HEK293 (cell line): ENCODE data around the gene EIF1.

Experiments used
- CTCF ChIA-PET: fragments of 350-600 bp; formaldehyde crosslinking; extraction: SDS; loops from one replicate; lab custom pipeline; 2021; ENCODE audit warnings: antibody characterized with exemption; lab: Yijun Ruan, JAX
- POLR2A ChIA-PET: fragments of 300-600 bp; formaldehyde crosslinking; extraction: SDS; loops from one replicate; lab custom pipeline; 2020; ENCODE audit warnings: antibody characterized with exemption, inconsistent platforms; lab: Yijun Ruan, JAX
- H3K27ac ChIP-seq: fragments of 200-500 bp; sonication (Bioruptor generic); 2 replicates; pipeline ENCODE4 v1.5.1; 2014; ENCODE audit warnings: low read depth, low read length, control low read depth, inconsistent platforms; ENCODE audit errors: extremely low read depth
- H3K36me3 ChIP-seq, 2 experiments: fragments of 200-500 bp in 1 of 2; sonication (Bioruptor generic) in 1 of 2; 1 replicate in 1 of 2; 2 replicates in 1 of 2; pipeline ENCODE4 v1.5.1; 2014 to 2017; ENCODE audit warnings: inconsistent platforms in 2 of 2, low read length in 2 of 2; ENCODE audit not compliant: control insufficient read depth in 2 of 2, insufficient read depth in 1 of 2
- H3K4me1 ChIP-seq: fragments of 200-500 bp; sonication (Bioruptor generic); 2 replicates; pipeline ENCODE4 v1.5.1; 2014; ENCODE audit warnings: mild to moderate bottlenecking, low read length, inconsistent platforms; ENCODE audit not compliant: control insufficient read depth, insufficient read depth
- H3K4me3 ChIP-seq: 2 replicates; pipeline ENCODE4 v1.5.1; 2011; ENCODE audit warnings: low read depth, mild to moderate bottlenecking, control low read depth, low read length, moderate library complexity
- H3K9me3 ChIP-seq: fragments of 200-500 bp; sonication (Bioruptor generic); 2 replicates; pipeline ENCODE4 v1.5.1; 2014; ENCODE audit warnings: low read depth, low read length, inconsistent platforms; ENCODE audit not compliant: control insufficient read depth, insufficient read depth
- REST ChIP-seq: fragments of 450-650 bp; formaldehyde crosslinking; IDR thresholded peaks from 2 replicates; pipeline ENCODE4 v1.5.1; 2016; ENCODE audit warnings: missing biosample characterization, missing genetic modification characterization
- SCRT1 ChIP-seq: fragments of 450-650 bp; formaldehyde crosslinking; IDR thresholded peaks from 2 replicates; pipeline ENCODE4 v1.5.1; 2016; ENCODE audit warnings: missing biosample characterization, missing genetic modification characterization, borderline replicate concordance
- YY2 ChIP-seq: fragments of 450-650 bp; formaldehyde crosslinking; IDR thresholded peaks from 2 replicates; pipeline ENCODE4 v1.5.1; 2016; ENCODE audit warnings: missing biosample characterization, missing genetic modification characterization
- ZBTB6 ChIP-seq: fragments of 450-650 bp; formaldehyde crosslinking; IDR thresholded peaks from 2 replicates; pipeline ENCODE4 v1.5.1; 2017; ENCODE audit warnings: missing biosample characterization, missing genetic modification characterization
- ZIC2 ChIP-seq: fragments of 450-650 bp; formaldehyde crosslinking; IDR thresholded peaks from 2 replicates; pipeline ENCODE4 v1.5.1; 2016; ENCODE audit warnings: missing biosample characterization, missing genetic modification characterization
- ZNF133 ChIP-seq: fragments of 450-650 bp; formaldehyde crosslinking; IDR thresholded peaks from 2 replicates; pipeline ENCODE4 v1.5.1; 2016; ENCODE audit warnings: missing biosample characterization, missing genetic modification characterization
- ZNF157 ChIP-seq: fragments of 450-650 bp; formaldehyde crosslinking; IDR thresholded peaks from 2 replicates; pipeline ENCODE4 v1.5.1; 2016; ENCODE audit warnings: missing biosample characterization, missing genetic modification characterization
- ZNF169 ChIP-seq: fragments of 450-650 bp; formaldehyde crosslinking; IDR thresholded peaks from 2 replicates; pipeline ENCODE4 v1.5.1; 2016; ENCODE audit warnings: missing biosample characterization, missing genetic modification characterization
- ZNF2 ChIP-seq: fragments of 450-650 bp; formaldehyde crosslinking; IDR thresholded peaks from 2 replicates; pipeline ENCODE4 v1.5.1; 2016; ENCODE audit warnings: missing biosample characterization, missing genetic modification characterization
- ZNF37A ChIP-seq: fragments of 450-650 bp; IDR thresholded peaks from 2 replicates; pipeline ENCODE4 v1.5.1; 2018; ENCODE audit warnings: missing biosample characterization, missing genetic modification characterization
- ZNF529 ChIP-seq: fragments of 450-650 bp; formaldehyde crosslinking; IDR thresholded peaks from 2 replicates; pipeline ENCODE4 v1.5.1; 2017; ENCODE audit warnings: missing genetic modification characterization, missing biosample characterization; ENCODE audit not compliant: insufficient replicate concordance
- ZNF768 ChIP-seq: fragments of 450-650 bp; formaldehyde crosslinking; IDR thresholded peaks from 2 replicates; pipeline ENCODE4 v1.5.1; 2018; ENCODE audit warnings: missing biosample characterization, mild to moderate bottlenecking, missing genetic modification characterization
- TF ChIP-seq, protein P1 (sequence below): fragments of 450-650 bp; formaldehyde crosslinking; IDR thresholded peaks from 2 replicates; pipeline ENCODE4 v1.5.1; 2017; ENCODE audit warnings: missing biosample characterization, missing genetic modification characterization
- TF ChIP-seq, protein P2 (sequence below): fragments of 450-650 bp; formaldehyde crosslinking; IDR thresholded peaks from 2 replicates; pipeline ENCODE4 v1.5.1; 2017; ENCODE audit warnings: missing biosample characterization, missing genetic modification characterization

Gene EIF1

GRCh38 chr17:41739661-41740352 lies 51.1 kb downstream of the EIF1 start (continued):
- TF ChIP-seq ZBTB6 (no peak), ZNF157 (tag by site-specific recombination) (no peak), ZIC2 (no peak; the same call in 1 of the 2 replicates), ZNF529 (tag by site-specific recombination) (no peak), SCRT1 (no peak), ZNF133 (tag by site-specific recombination) (no peak), ZNF37A (no peak), YY2 (no peak), ZNF169 (tag by site-specific recombination) (no peak), ZNF2 (tag by site-specific recombination) (no peak)
- TF ChIP-seq, protein P1, sequence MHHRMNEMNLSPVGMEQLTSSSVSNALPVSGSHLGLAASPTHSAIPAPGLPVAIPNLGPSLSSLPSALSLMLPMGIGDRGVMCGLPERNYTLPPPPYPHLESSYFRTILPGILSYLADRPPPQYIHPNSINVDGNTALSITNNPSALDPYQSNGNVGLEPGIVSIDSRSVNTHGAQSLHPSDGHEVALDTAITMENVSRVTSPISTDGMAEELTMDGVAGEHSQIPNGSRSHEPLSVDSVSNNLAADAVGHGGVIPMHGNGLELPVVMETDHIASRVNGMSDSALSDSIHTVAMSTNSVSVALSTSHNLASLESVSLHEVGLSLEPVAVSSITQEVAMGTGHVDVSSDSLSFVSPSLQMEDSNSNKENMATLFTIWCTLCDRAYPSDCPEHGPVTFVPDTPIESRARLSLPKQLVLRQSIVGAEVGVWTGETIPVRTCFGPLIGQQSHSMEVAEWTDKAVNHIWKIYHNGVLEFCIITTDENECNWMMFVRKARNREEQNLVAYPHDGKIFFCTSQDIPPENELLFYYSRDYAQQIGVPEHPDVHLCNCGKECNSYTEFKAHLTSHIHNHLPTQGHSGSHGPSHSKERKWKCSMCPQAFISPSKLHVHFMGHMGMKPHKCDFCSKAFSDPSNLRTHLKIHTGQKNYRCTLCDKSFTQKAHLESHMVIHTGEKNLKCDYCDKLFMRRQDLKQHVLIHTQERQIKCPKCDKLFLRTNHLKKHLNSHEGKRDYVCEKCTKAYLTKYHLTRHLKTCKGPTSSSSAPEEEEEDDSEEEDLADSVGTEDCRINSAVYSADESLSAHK (tag by site-specific recombination): no peak

DNA sequence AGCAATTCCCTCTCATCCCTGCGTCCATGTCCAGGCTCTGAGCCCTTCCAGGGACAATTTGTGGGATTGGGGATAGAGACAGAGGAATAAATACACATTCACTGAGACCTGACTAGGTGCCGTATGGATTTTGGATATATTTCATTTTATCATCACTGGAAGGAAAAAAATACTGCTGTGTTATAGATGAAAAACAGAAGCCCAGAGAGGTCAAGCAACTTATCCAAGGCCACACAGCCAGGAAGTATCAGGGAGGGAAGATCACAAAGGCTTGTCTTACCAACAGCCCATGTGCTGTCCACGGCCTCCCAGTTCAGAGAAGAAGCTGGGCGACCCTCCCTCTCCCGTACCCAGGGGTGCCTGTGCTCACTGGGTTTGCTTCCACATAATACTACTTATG lies 51.8 kb downstream of the EIF1 start:
- no peak for TF ChIP-seq REST (tag by site-specific recombination)
- TF ChIP-seq ZNF768 (tag by site-specific recombination): 0 out of 2 replicates have a peak, but pooled peaks have one; percentile 73
- TF ChIP-seq ZNF169 (tag by site-specific recombination): no peak
- TF ChIP-seq, protein P2, sequence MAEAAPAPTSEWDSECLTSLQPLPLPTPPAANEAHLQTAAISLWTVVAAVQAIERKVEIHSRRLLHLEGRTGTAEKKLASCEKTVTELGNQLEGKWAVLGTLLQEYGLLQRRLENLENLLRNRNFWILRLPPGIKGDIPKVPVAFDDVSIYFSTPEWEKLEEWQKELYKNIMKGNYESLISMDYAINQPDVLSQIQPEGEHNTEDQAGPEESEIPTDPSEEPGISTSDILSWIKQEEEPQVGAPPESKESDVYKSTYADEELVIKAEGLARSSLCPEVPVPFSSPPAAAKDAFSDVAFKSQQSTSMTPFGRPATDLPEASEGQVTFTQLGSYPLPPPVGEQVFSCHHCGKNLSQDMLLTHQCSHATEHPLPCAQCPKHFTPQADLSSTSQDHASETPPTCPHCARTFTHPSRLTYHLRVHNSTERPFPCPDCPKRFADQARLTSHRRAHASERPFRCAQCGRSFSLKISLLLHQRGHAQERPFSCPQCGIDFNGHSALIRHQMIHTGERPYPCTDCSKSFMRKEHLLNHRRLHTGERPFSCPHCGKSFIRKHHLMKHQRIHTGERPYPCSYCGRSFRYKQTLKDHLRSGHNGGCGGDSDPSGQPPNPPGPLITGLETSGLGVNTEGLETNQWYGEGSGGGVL (tag by site-specific recombination): no peak
- Histone ChIP-seq H3K27ac (no peak overlapping the region), H3K9me3 (no peaks in the 10 kb centered on the region), H3K4me3 (no peak overlapping the region), H3K4me1 (peaks cover 2% of the 10 kb centered on the region; the same call in 1 of the 2 replicates), H3K36me3 (no peaks in the 10 kb centered on the region)
- CTCF ChIA-PET: interaction anchor here (0.6 to 6.8 kb wide), 12 partner anchors 21 to 97 kb away, joined by 3 to 49 read pairs (median 4); partner anchors contain the start of genes JUP and KLHL10
- POLR2A ChIA-PET: interaction anchor here (1.3 kb wide), 1 partner anchor 46 kb away, joined by 5 read pairs; the partner anchor contains the start of gene JUP
